ENCODE data around the gene VASN.

Gene VASN

DNA sequence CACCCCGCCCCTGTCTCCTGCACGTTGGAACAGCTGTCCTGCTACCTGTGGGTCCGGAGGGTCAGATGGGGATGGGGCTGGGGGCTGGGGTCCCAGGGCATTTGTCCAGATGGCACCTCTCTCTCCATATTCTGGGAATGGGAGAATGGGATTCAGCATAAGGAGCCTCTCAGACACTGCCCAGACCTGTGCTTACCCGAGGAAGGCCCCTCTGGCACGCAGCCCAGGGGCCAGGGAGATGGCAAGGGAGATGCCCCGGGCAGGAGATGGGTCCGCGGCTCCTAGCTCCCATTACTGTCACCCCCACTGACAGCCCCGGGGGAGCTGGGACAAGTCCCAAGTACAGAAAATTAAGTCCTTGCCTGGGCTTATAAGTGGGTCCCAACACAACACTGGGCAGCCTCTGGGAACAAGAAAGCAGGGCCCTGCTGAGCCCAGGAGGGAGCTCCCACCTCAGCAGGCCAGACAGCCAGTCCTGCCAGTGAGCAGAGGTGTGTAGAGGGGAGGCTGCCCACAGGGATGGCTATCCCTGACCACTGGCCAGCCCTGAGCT lies 1.8 kb downstream of the VASN start:
- DNase-seq: no peak

DNA sequence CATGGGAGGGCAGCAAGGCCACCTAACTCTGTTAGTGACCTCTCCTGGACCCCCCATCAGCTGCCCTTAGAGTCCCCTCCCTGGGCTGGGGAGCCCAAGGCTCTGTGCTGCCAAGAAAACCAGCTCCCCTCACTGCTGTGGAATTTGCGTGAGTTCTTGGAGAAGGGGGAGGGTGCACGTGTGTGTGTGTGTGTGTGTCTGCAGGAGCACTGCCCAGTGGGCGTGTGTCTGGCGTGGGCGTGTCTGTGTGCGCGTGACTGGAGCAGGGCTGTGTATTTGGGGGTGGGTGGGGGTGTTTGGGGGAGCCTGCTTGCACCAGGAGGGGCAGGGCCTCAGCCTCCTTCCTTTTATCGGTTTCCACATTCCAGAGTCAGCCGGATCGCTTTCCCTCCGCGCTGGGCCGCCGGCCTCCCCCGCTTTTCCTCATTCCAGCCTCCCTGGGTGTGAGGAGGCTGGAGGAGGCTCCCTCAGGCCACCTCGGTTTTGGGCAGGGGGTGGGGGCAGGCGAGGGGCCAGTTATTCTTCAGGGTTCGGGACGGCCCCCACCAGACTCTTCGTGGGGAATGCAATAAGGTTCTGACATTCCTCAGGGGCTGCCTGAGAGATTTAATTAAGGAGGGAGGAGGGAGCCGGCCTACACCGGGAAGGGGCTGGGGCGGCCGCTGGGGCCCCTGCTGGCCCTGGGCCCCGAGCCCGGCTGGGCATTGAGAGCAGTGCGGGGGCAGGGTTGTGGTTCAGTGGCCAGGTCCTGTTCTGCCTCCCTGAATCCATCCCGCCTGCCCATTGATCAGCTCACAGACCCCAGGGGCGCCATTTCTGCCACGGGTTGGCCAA lies 2.5 kb downstream of the VASN start:
- no peak for DNase-seq

- no peak for DNase-seq
Observed at GRCh38 chr16:4375717-4376116, 4.1 kb downstream of the VASN start.

DNA sequence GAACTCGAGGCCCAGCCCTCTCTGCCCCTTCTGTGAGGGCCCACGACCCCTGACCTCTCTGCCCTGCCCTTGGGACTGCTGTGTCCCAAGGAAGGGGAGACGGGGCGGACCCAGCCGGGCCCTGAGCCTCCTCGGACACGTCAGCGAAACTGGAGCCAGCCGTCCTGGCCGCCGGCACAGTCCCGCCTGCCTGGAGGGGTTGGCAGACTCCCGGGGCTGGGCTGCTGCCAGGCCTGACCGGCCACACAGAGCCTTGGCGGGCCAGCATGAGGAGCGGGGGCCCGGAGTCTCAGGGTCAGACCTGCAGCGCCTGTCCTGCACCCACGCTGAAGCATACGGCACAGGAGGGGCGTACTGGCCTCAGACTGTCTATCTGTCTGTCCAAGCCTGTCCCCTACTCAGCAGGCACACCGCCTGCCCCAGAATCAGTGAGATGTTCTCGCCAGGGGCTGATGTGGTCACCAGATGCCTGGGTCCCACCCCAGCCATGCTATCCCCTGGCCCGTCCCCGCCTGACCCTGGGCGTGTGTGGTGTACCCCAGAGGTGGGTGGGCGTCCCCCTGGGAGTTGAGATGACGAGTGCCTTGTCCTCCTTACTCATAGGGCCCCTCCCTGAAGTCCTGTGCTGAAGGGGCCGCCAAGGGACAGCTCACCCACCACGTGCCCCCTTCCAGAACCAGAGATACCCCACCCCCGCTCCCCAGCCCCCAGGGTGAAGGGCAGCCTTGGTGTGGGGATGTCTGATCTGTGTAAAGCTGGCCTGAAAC lies 4.7 kb downstream of the VASN start:
- DNase-seq: no peak

- DNase-seq: no peak
Observed at GRCh38 chr16:4376893-4377572, 5.4 kb downstream of the VASN start.

DNA sequence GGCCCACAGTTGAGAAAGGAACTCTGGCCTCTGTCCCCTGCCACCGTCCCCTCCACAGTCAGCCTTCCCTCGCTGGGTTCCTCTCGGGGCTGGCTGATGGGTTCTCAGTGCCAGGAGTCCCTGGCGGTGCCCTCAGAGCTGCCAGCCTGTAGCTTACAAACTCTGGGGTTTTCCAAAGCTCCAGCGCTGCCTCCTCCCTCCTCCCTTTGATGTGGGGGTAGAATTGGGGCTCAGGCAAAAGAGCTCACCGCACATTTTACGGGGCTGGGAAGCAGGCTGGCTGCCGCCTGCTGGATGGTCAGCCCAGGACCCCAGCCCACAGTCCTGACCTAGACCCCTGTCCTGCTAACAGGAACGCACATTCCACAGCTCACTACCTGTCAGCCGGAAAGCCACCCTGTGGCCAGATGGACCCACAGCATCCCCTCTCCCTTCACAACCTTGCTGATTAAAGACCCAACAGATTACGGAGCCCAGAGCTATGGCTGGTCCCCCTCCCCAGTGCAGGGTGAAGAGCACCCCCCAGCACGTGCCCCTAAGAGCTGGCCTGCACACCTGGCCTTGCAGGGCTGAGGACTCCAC lies 6.0 kb downstream of the VASN start:
- no peak for DNase-seq

DNA sequence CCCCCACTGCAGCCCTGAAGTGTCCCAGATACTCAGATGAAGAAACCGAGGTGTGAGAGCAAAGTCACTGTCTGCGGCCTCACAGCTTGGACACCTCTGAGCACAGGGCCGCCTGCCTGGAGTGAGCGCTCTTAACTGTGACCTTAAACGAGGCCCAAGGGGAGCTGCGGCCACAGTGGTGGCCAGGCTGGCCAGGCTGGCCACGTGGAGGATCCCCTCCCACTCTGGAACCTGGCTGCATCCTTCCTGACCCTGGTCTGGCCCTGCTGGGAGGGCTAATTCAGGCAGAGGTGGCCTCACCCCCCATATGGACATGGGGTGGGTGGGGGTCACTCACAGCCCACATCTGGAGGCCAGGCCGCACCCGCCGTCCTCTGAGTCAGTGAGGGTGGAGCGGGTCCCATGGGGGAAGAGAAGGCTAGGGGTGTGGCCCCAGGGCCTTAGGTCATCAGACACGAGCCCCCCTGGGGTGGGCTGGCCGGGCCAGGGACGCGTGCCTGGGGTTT lies 6.6 kb downstream of the VASN start:
- no peak for DNase-seq

GRCh38 chr16:4378999-4379690 lies 7.5 kb downstream of the VASN start:
- no peak for DNase-seq

DNA sequence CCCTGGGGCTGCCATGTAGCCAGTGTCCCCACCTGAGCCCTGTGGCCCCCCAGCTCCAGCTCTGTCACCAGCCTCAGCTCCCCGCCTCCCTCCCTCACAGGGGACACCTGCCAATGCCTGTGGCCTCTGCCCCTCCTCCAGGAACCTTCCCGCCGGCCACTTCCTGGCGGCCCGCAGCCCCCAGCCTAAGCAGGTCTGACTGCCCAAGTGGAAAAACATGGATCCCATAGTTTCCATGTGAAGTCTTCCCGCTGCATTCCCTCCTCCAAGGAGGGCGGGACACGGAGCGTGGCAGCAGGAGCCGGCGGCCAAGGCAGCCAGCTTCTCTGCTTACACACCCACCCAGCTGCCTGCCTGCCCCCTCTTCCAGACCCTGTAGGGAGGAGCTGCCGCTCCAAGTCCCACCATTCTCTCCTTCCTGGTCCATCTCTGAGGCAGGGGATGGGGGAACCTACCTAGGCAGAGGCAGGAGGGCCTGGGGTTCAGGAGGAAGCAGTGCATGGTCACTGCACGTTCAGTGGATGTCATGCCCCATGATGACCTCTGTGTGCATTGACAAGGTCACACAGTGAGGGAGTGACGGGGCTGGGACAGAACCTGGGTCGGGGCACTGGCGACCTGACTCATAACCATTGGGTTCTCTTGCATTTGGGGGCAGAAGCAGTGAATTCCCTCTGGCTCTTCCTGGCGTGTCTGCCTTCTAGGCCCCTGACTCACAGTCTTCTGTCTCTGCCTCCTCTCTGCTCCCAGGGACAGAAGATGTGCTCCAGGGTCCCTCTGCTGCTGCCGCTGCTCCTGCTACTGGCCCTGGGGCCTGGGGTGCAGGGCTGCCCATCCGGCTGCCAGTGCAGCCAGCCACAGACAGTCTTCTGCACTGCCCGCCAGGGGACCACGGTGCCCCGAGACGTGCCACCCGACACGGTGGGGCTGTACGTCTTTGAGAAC lies 8.7 kb downstream of the VASN start:
- no peak for DNase-seq

DNA sequence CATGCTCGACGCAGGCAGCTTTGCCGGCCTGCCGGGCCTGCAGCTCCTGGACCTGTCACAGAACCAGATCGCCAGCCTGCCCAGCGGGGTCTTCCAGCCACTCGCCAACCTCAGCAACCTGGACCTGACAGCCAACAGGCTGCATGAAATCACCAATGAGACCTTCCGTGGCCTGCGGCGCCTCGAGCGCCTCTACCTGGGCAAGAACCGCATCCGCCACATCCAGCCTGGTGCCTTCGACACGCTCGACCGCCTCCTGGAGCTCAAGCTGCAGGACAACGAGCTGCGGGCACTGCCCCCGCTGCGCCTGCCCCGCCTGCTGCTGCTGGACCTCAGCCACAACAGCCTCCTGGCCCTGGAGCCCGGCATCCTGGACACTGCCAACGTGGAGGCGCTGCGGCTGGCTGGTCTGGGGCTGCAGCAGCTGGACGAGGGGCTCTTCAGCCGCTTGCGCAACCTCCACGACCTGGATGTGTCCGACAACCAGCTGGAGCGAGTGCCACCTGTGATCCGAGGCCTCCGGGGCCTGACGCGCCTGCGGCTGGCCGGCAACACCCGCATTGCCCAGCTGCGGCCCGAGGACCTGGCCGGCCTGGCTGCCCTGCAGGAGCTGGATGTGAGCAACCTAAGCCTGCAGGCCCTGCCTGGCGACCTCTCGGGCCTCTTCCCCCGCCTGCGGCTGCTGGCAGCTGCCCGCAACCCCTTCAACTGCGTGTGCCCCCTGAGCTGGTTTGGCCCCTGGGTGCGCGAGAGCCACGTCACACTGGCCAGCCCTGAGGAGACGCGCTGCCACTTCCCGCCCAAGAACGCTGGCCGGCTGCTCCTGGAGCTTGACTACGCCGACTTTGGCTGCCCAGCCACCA lies 9.7 kb downstream of the VASN start:
- DNase-seq: no peak

- no peak for DNase-seq
Observed at GRCh38 chr16:4381935-4382794, 10.5 kb downstream of the VASN start.

DNA sequence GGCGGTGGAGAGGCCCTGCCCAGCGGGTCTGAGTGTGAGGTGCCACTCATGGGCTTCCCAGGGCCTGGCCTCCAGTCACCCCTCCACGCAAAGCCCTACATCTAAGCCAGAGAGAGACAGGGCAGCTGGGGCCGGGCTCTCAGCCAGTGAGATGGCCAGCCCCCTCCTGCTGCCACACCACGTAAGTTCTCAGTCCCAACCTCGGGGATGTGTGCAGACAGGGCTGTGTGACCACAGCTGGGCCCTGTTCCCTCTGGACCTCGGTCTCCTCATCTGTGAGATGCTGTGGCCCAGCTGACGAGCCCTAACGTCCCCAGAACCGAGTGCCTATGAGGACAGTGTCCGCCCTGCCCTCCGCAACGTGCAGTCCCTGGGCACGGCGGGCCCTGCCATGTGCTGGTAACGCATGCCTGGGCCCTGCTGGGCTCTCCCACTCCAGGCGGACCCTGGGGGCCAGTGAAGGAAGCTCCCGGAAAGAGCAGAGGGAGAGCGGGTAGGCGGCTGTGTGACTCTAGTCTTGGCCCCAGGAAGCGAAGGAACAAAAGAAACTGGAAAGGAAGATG lies 11.2 kb downstream of the VASN start:
- DNase-seq: no peak

DNA sequence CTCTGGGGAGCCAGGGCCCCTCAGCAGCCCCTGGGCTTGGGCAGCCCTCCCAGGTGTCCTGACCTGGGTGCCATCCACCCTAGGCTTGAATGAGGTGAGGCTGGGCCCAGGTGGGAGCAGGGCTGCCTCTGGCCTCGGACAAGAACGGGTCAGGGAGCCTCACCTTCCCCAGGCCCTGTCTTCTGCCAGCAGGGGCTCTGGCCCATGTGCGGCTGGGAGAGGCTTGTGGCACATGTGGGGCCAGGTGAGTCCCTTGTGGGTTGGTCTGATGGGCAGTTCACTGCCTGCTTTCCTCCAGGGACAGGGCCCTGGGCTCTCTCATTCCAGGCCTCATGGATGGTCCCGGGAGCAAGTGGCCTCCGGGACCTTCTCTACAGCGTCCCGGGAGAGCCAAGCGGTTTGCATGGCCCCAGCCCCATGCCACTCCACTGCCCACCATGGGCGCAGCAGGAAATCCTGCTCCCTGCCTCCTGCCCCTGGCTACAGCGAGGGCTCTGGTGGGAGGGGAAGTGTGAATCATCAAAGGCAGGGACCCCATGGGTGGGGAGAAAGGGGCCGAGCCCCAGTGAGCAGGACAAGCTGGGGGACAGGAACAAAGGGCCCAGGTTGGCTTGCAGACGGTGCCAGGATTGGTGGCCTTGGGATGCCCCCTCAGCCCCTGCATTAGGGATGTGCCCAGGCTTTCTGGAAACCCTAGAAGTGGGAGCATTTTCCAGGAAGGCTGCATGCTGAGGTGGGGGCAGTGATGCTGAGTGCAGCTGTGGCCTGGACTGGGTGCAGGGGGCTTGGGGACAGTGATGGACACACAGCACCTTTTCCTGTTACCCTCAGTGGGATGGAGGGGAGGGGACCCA lies 12.2 kb downstream of the VASN start:
- no peak for DNase-seq

GRCh38 chr16:4384509-4384942 lies 12.9 kb downstream of the VASN start:
- DNase-seq: no peak

GRCh38 chr16:4385066-4385788 lies 13.6 kb downstream of the VASN start:
- no peak for DNase-seq

GRCh38 chr16:4385789-4386450 lies 14.3 kb downstream of the VASN start:
- no peak for DNase-seq

Data from activated CD4-positive, alpha-beta T cell treated with anti-CD3 and anti-CD28 coated beads, Interleukin-2, amount 50 U/mL, for 48 hours (primary cell).